NCI-H1694 (cell line): ENCODE measurements around the gene KRTAP13-4.
A peak's percentile ranks its signal among the peaks of the same experiment; 100 is the strongest.

Experiments used
- DNase-seq: peaks from one replicate; lab custom pipeline; 2025; lab: John Stamatoyannopoulos, UW

The KRTAP13-4 gene

GRCh38 chr21:30430170-30430655 is at the start of gene KRTAP13-4:
Gene KRTAP13-4, plus strand, starts transcription at chr21:30430220. Its CDS starts 56 bp downstream, at chr21:30430276.
- no peak for DNase-seq

GRCh38 chr21:30382201-30382600 is 47.8 kb upstream of the KRTAP13-4 start:
- no peak for DNase-seq

GRCh38 chr21:30391492-30392025 is 38.5 kb upstream of the KRTAP13-4 start:
- DNase-seq, result no peak

- DNase-seq, result no peak
Measured at GRCh38 chr21:30395731-30396130, 34.3 kb upstream of the KRTAP13-4 start, which contains the start of gene KRTAP13-1. Gene KRTAP13-1, plus strand, starts transcription at chr21:30396031. Its CDS starts 56 bp downstream, at chr21:30396087.

GRCh38 chr21:30408782-30409494 is 21.1 kb upstream of the KRTAP13-4 start:
- peak; percentile 65 for DNase-seq

- DNase-seq, result no peak
Measured at GRCh38 chr21:30415993-30416392, 14.0 kb upstream of the KRTAP13-4 start.

GRCh38 chr21:30425826-30426225 is 4.2 kb upstream of the KRTAP13-4 start, which contains the start of gene KRTAP13-3:
Gene KRTAP13-3, minus strand, starts transcription at chr21:30425926. Its CDS starts 14 bp downstream, at chr21:30425912.
- no peak for DNase-seq

GRCh38 chr21:30426731-30427130 is 3.3 kb upstream of the KRTAP13-4 start:
- DNase-seq, result no peak

- DNase-seq, result peak; percentile 14
Measured at GRCh38 chr21:30434033-30434631, 4.1 kb downstream of the KRTAP13-4 start.

GRCh38 chr21:30437010-30437565 is 7.1 kb downstream of the KRTAP13-4 start:
- no peak for DNase-seq

- DNase-seq, result no peak
Measured at GRCh38 chr21:30439975-30440374, 10.0 kb downstream of the KRTAP13-4 start, which contains the start of gene KRTAP15-1. Gene KRTAP15-1, plus strand, starts transcription at chr21:30440275. Its CDS starts 53 bp downstream, at chr21:30440328.

- DNase-seq, result no peak
Measured at GRCh38 chr21:30443226-30443625, 13.2 kb downstream of the KRTAP13-4 start.

- DNase-seq, result no peak
Measured at GRCh38 chr21:30444204-30444603, 14.2 kb downstream of the KRTAP13-4 start.

GRCh38 chr21:30447056-30447455 is 17.0 kb downstream of the KRTAP13-4 start:
- DNase-seq, result no peak

- DNase-seq, result no peak
Measured at GRCh38 chr21:30448514-30448913, 18.5 kb downstream of the KRTAP13-4 start.

GRCh38 chr21:30463713-30464112 is 33.7 kb downstream of the KRTAP13-4 start:
- no peak for DNase-seq

GRCh38 chr21:30468900-30469714 is 39.1 kb downstream of the KRTAP13-4 start:
- DNase-seq, result no peak

- DNase-seq, result no peak
Measured at GRCh38 chr21:30478004-30478403, 48.0 kb downstream of the KRTAP13-4 start.

GRCh38 chr21:30479259-30479658 is 49.2 kb downstream of the KRTAP13-4 start:
- DNase-seq, result no peak

GRCh38 chr21:30480145-30480544 is 50.1 kb downstream of the KRTAP13-4 start, which contains the start of gene KRTAP19-1:
Gene KRTAP19-1, minus strand, starts transcription at chr21:30480367. Its CDS starts 50 bp downstream, at chr21:30480317.
- no peak for DNase-seq
